ENCODE data around the gene ATAD3B. TPM values are rescaled to one million over a fixed set of nuclear protein-coding genes. Genes with fewer than 3 reads are reported as not detected.
"Not testable (repeated sequence)": the region's sequence is repeated elsewhere in the genome, so short reads cannot be mapped to it uniquely, and the experiment has no call there.

The ATAD3B gene
- total and polyA plus RNA-seq, 2 experiments from 2014 or later, result 11.6 to 20.2 TPM

- 9 to 12% methylated on average over 17 of the region's 17 CpGs for WGBS, 2 experiments (ENCODE audit: low coverage in 1 of 2, low lambda C conversion rate in 2 of 2, missing lambda C conversion rate in 2 of 2)
- Histone ChIP-seq H3K9ac (peak overlapping the region; percentile 97), H2AFZ (peak overlapping the region; percentile 71), H3K9me3 (ENCODE audit: low read depth) (no peaks in the 10 kb centered on the region), H3K36me3 (ENCODE audit: low read depth) (no peaks in the 10 kb centered on the region), H4K20me1 (ENCODE audit: insufficient read depth) (no peaks in the 10 kb centered on the region), H3K27ac (peak overlapping the region; percentile 94), H3K9me2 (ENCODE audit: insufficient read depth) (no peaks in the 10 kb centered on the region), H3K79me2 (ENCODE audit: insufficient read depth) (peaks cover 31% of the 10 kb centered on the region), H3K27me3 (replicated peaks; ENCODE audit: insufficient read depth) (no peaks in the 10 kb centered on the region), H3K4me2 (ENCODE audit: unreplicated experiment) (peak overlapping the region; percentile 66), H3K4me1 (ENCODE audit: insufficient read depth) (no peaks in the 10 kb centered on the region), H3F3A (ENCODE audit: insufficient read depth) (no peaks in the 10 kb centered on the region), H3K4me3 (peak overlapping the region; percentile 84)
- DNase-seq, result peak; percentile 28
- TF ChIP-seq EZH2 (IDR thresholded peaks at IDR 0.05; ENCODE audit: insufficient read depth, poor library complexity, severe bottlenecking) (no peak), EZH2phosphoT487 (IDR thresholded peaks at IDR 0.05; ENCODE audit: insufficient read depth, low read depth) (no peak)
- in situ Hi-C loops (cut with MboI), result no loop called here
Measured at GRCh38 chr1:1510912-1511532, 39.5 kb downstream of the ATAD3B start.

GRCh38 chr1:1511533-1512285 lies 40.1 kb downstream of the ATAD3B start, which contains the start of gene ATAD3A:
ATAD3A (plus strand) TSS chr1:1512162; CDS start chr1:1512269, 107 bp downstream.
- TF ChIP-seq EZH2phosphoT487 (IDR thresholded peaks at IDR 0.05; ENCODE audit: insufficient read depth, low read depth) (no peak), EZH2 (IDR thresholded peaks at IDR 0.05; ENCODE audit: insufficient read depth, poor library complexity, severe bottlenecking) (no peak)
- WGBS, 2 experiments (ENCODE audit: low coverage in 1 of 2, low lambda C conversion rate in 2 of 2, missing lambda C conversion rate in 2 of 2), result 1% methylated on average over 74 to 91 of the region's 99 CpGs
- Histone ChIP-seq H3K27ac (peak within 1 kb of the TSS; percentile 94), H3K36me3 (ENCODE audit: low read depth) (no peaks in the 10 kb centered on the region), H3K9ac (peak within 1 kb of the TSS; percentile 97), H3K9me3 (ENCODE audit: low read depth) (no peaks in the 10 kb centered on the region), H3K4me3 (peak within 1 kb of the TSS; percentile 84), H2AFZ (peak within 1 kb of the TSS; percentile 71), H3K27me3 (replicated peaks; ENCODE audit: insufficient read depth) (no peaks in the 10 kb centered on the region), H3F3A (ENCODE audit: insufficient read depth) (no peaks in the 10 kb centered on the region), H3K4me2 (ENCODE audit: unreplicated experiment) (peak within 1 kb of the TSS; percentile 68), H3K4me1 (ENCODE audit: insufficient read depth) (no peaks in the 10 kb centered on the region), H3K9me2 (ENCODE audit: insufficient read depth) (no peaks in the 10 kb centered on the region), H3K79me2 (ENCODE audit: insufficient read depth) (peaks cover 38% of the 10 kb centered on the region), H4K20me1 (ENCODE audit: insufficient read depth) (no peaks in the 10 kb centered on the region)
- in situ Hi-C loops (cut with MboI), result no loop called here
- peak; percentile 99 for DNase-seq

GRCh38 chr1:1512425-1512824 lies 40.9 kb downstream of the ATAD3B start:
- Histone ChIP-seq H3K27ac (peak overlapping the region; percentile 94), H3K4me2 (ENCODE audit: unreplicated experiment) (peak overlapping the region; percentile 68), H3K79me2 (ENCODE audit: insufficient read depth) (peaks cover 41% of the 10 kb centered on the region), H3K9ac (peak overlapping the region; percentile 97), H3K4me3 (peak overlapping the region; percentile 84)
- H3K27me3 ChIP-seq (replicated peaks; ENCODE audit: insufficient read depth); H3F3A ChIP-seq (ENCODE audit: insufficient read depth); H3K9me3 ChIP-seq (ENCODE audit: low read depth); in situ Hi-C loops (cut with MboI); H4K20me1 ChIP-seq (ENCODE audit: insufficient read depth); H2AFZ ChIP-seq; H3K36me3 ChIP-seq (ENCODE audit: low read depth); H3K4me1 ChIP-seq (ENCODE audit: insufficient read depth); H3K9me2 ChIP-seq (ENCODE audit: insufficient read depth): not testable (repeated sequence)
- DNase-seq, result peak; percentile 42
- 1 to 2% methylated on average over 19 to 42 of the region's 52 CpGs for WGBS, 2 experiments (ENCODE audit: low coverage in 1 of 2, low lambda C conversion rate in 2 of 2, missing lambda C conversion rate in 2 of 2)

- H3K36me3 ChIP-seq (ENCODE audit: low read depth); in situ Hi-C loops (cut with MboI); H3K27ac ChIP-seq; H2AFZ ChIP-seq; H4K20me1 ChIP-seq (ENCODE audit: insufficient read depth); H3K9me2 ChIP-seq (ENCODE audit: insufficient read depth); DNase-seq; H3K9me3 ChIP-seq (ENCODE audit: low read depth); H3K27me3 ChIP-seq (replicated peaks; ENCODE audit: insufficient read depth); H3K4me2 ChIP-seq (ENCODE audit: unreplicated experiment); H3K4me1 ChIP-seq (ENCODE audit: insufficient read depth); H3F3A ChIP-seq (ENCODE audit: insufficient read depth): not testable (repeated sequence)
- 81 to 90% methylated on average over 15 to 18 of the region's 18 CpGs for WGBS, 2 experiments (ENCODE audit: low coverage in 1 of 2, low lambda C conversion rate in 2 of 2, missing lambda C conversion rate in 2 of 2)
- H3K79me2 ChIP-seq (ENCODE audit: insufficient read depth), result peaks cover 41% of the 10 kb centered on the region
- peak overlapping the region; percentile 40; the same call in 1 of the 2 replicates for H3K4me3 ChIP-seq
- peak overlapping the region; percentile 97 for H3K9ac ChIP-seq
Measured at GRCh38 chr1:1513675-1514074, 42.1 kb downstream of the ATAD3B start.

- H3K36me3 ChIP-seq (ENCODE audit: low read depth); H3K27me3 ChIP-seq (replicated peaks; ENCODE audit: insufficient read depth); H3K4me3 ChIP-seq; H3K4me1 ChIP-seq (ENCODE audit: insufficient read depth); H3F3A ChIP-seq (ENCODE audit: insufficient read depth); H3K27ac ChIP-seq; H3K9me3 ChIP-seq (ENCODE audit: low read depth); H3K9me2 ChIP-seq (ENCODE audit: insufficient read depth); H3K9ac ChIP-seq; in situ Hi-C loops (cut with MboI); H2AFZ ChIP-seq; DNase-seq; H3K4me2 ChIP-seq (ENCODE audit: unreplicated experiment); H4K20me1 ChIP-seq (ENCODE audit: insufficient read depth): not testable (repeated sequence)
- 75 to 76% methylated on average over 14 to 16 of the region's 16 CpGs for WGBS, 2 experiments (ENCODE audit: low coverage in 1 of 2, low lambda C conversion rate in 2 of 2, missing lambda C conversion rate in 2 of 2)
- peaks cover 41% of the 10 kb centered on the region for H3K79me2 ChIP-seq (ENCODE audit: insufficient read depth)
Measured at GRCh38 chr1:1514376-1514775, 42.8 kb downstream of the ATAD3B start.

- 84 to 89% methylated on average over 13 to 14 of the region's 14 CpGs for WGBS, 2 experiments (ENCODE audit: low coverage in 1 of 2, low lambda C conversion rate in 2 of 2, missing lambda C conversion rate in 2 of 2)
- DNase-seq; in situ Hi-C loops (cut with MboI): not testable (repeated sequence)
Measured at GRCh38 chr1:1516923-1517322, 45.4 kb downstream of the ATAD3B start.

More at GRCh38 chr1:1516923-1517322, 45.4 kb downstream of the ATAD3B start:
- H3K36me3 ChIP-seq (ENCODE audit: low read depth); H3K9me3 ChIP-seq (ENCODE audit: low read depth); H2AFZ ChIP-seq; H3F3A ChIP-seq (ENCODE audit: insufficient read depth); H4K20me1 ChIP-seq (ENCODE audit: insufficient read depth); H3K4me1 ChIP-seq (ENCODE audit: insufficient read depth); H3K9ac ChIP-seq; H3K27ac ChIP-seq; H3K9me2 ChIP-seq (ENCODE audit: insufficient read depth); H3K4me3 ChIP-seq; H3K4me2 ChIP-seq (ENCODE audit: unreplicated experiment); H3K27me3 ChIP-seq (replicated peaks; ENCODE audit: insufficient read depth): not testable (repeated sequence)
- peaks cover 53% of the 10 kb centered on the region for H3K79me2 ChIP-seq (ENCODE audit: insufficient read depth)
